Common myeloid progenitor, CD34-positive (primary cell): ENCODE data around the gene ACKR2.
A peak's percentile ranks its signal among the peaks of the same experiment; 100 is the strongest.

ENCODE experiments used
- CTCF ChIA-PET: fragments of 350-600 bp; sonication (Branson Sonifier 250); formaldehyde crosslinking; loops from one replicate; lab custom pipeline; 2021; ENCODE audit warnings: antibody characterized with exemption; lab: Charles Lee
- POLR2A ChIA-PET: fragments of 350-600 bp; sonication (Branson Sonifier 250); formaldehyde crosslinking; loops from one replicate; lab custom pipeline; 2021; ENCODE audit warnings: antibody characterized with exemption; lab: Charles Lee
- DNase-seq, 3 donors: peaks; one replicate each; pipeline versions ENCODE4 v3.0.0 to v3.0.0-alpha.2; 2013
- H3K27ac ChIP-seq, 2 experiments: 1 replicate in 1 of 2; 2 replicates in 1 of 2; pipeline ENCODE4 v1.7.0; 2013; ENCODE audit warnings: inconsistent platforms in 2 of 2, low read length in 2 of 2, mild to moderate bottlenecking in 2 of 2, low read depth in 1 of 2, moderate library complexity in 1 of 2; ENCODE audit not compliant: severe bottlenecking in 2 of 2, insufficient read depth in 1 of 2, poor library complexity in 1 of 2
- H3K27me3 ChIP-seq, 5 experiments: replicated peaks in 2 of 5; 1 replicate in 3 of 5; 2 replicates in 2 of 5; pipeline versions ENCODE4 v1.6.1 to v1.7.0; 2013; ENCODE audit warnings: low read length in 4 of 5, mild to moderate bottlenecking in 2 of 5, moderate library complexity in 2 of 5, inconsistent platforms in 1 of 5; ENCODE audit not compliant: insufficient read depth in 5 of 5, control insufficient read depth in 4 of 5
- H3K36me3 ChIP-seq, 4 experiments: 1 replicate in 2 of 4; 2 replicates in 2 of 4; pipeline versions ENCODE4 v1.6.1 to v1.7.0; 2013; ENCODE audit warnings: low read length in 3 of 4, control low read depth in 1 of 4, mild to moderate bottlenecking in 1 of 4; ENCODE audit not compliant: control insufficient read depth in 4 of 4, insufficient read depth in 4 of 4
- H3K4me1 ChIP-seq, 4 experiments: 1 replicate in 3 of 4; 2 replicates in 1 of 4; pipeline versions ENCODE4 v1.6.1 to v1.7.1; 2013; ENCODE audit warnings: low read length in 3 of 4, mild to moderate bottlenecking in 3 of 4, control low read depth in 1 of 4, inconsistent platforms in 1 of 4, moderate library complexity in 1 of 4; ENCODE audit not compliant: control insufficient read depth in 4 of 4, insufficient read depth in 4 of 4; ENCODE audit errors: control extremely low read depth in 1 of 4
- H3K4me3 ChIP-seq, 7 experiments: 1 replicate in 4 of 7; 2 replicates in 3 of 7; pipeline versions ENCODE4 v1.5.1 to v1.7.0; 2013; ENCODE audit warnings: mild to moderate bottlenecking in 7 of 7, low read length in 6 of 7, moderate library complexity in 6 of 7, inconsistent platforms in 2 of 7, low read depth in 2 of 7, control low read depth in 1 of 7; ENCODE audit not compliant: insufficient read depth in 4 of 7, control insufficient read depth in 1 of 7; ENCODE audit errors: extremely low read depth in 1 of 7
- H3K9me3 ChIP-seq, 5 experiments: 1 replicate in 4 of 5; 2 replicates in 1 of 5; pipeline versions ENCODE4 v1.6.1 to v1.7.1; 2013; ENCODE audit warnings: low read length in 4 of 5, mild to moderate bottlenecking in 2 of 5, inconsistent platforms in 1 of 5, low read depth in 1 of 5, moderate library complexity in 1 of 5; ENCODE audit not compliant: control insufficient read depth in 4 of 5, insufficient read depth in 2 of 5; ENCODE audit errors: control extremely low read depth in 1 of 5
- WGBS: methylation state at CpG from one replicate; pipeline ENCODE4 v1.1.5; 2013; ENCODE audit not compliant: insufficient coverage; 5-methylcytosine and 5-hydroxymethylcytosine counted together

Gene ACKR2

DNA sequence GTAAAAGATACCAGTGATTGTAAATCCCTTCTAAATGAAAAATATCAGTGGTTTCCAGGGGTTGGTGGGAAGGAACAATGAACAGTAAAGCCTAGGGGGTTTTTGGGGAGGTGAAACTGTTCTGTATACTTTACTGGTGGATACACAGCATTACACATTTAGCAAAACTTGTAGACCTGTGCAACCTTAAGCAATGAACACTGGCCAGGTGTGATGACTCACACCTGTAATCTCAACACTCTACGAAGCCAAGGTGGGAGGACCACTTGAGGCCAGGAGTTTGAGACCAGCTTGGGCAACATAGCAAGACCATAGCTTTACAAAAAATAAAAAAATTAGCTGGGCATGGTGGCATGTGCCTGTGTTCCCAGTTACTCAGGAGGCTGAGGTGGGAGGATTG, 38.0 kb upstream of the ACKR2 start:
- WGBS = 100% methylated on average over 1 of the region's 1 CpG
- CTCF ChIA-PET = interaction anchor here (1.0 to 2.5 kb wide), 2 partner anchors 14 to 16 kb away, joined by 3 to 11 read pairs; no protein-coding TSS in a partner anchor
- POLR2A ChIA-PET = no interaction called here

GRCh38 chr3:42772670-42773408, 36.4 kb upstream of the ACKR2 start, which contains the start of gene CCDC13:
TSS of gene CCDC13 (minus strand) at chr3:42773253. CDS start at chr3:42758345, 14,908 bp downstream.
- H3K27me3 ChIP-seq = no peaks in the 10 kb centered on the region
- H3K4me1 ChIP-seq = peaks cover 2 to 12% (median 9%) of the 10 kb centered on the region in 4 experiments
- CTCF ChIA-PET = no interaction called here
- H3K4me3 ChIP-seq = peak within 1 kb of the TSS; percentile 40 to 90 (median 71)
- DNase-seq = peak; percentile 95 to 98 (median 97)
- WGBS = 0% methylated on average over 60 of the region's 63 CpGs
- POLR2A ChIA-PET = interaction anchor here (0.5 kb wide), 1 partner anchor 194 kb away, joined by 3 read pairs; no protein-coding TSS in a partner anchor
- peak within 1 kb of the TSS; percentile 46 to 69 for H3K27ac ChIP-seq
- H3K36me3 ChIP-seq = no peaks in the 10 kb centered on the region
- no peaks in the 10 kb centered on the region for H3K9me3 ChIP-seq

More for the DNA sequence above, 38.0 kb upstream of the ACKR2 start:
- H3K27ac ChIP-seq = no peak overlapping the region
- no peaks in the 10 kb centered on the region for H3K27me3 ChIP-seq
- no peak for DNase-seq
- H3K36me3 ChIP-seq = no peaks in the 10 kb centered on the region
- peaks cover 2 to 12% (median 9%) of the 10 kb centered on the region in 4 experiments for H3K4me1 ChIP-seq
- H3K9me3 ChIP-seq = no peaks in the 10 kb centered on the region
- no peak overlapping the region for H3K4me3 ChIP-seq

DNA sequence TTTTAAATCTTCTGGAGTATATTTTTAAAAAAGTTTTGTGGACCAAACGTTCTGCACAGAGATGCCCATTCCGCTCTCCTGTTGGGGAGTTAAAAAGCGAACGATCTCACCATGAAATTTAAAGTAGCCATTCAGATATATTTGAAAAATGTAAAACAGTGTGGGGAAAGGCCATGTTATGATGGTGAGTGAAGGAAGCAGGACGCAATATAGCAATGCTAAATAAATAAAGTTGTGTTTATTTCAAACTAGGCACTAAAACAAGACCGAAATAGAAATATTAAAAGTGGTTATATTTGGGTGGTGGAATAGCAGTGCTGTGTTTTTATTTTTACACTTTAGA, 35.9 kb upstream of the ACKR2 start:
- no peaks in the 10 kb centered on the region for H3K36me3 ChIP-seq
- DNase-seq = no peak
- H3K4me1 ChIP-seq = peaks cover 2 to 12% (median 9%) of the 10 kb centered on the region in 4 experiments
- ChIA-PET CTCF (interaction anchor here (1.1 to 1.7 kb wide), 2 partner anchors 55 to 67 kb away, joined by 4 to 5 read pairs; no protein-coding TSS in a partner anchor), POLR2A (interaction anchor here (0.5 kb wide), 1 partner anchor 195 kb away, joined by 3 read pairs; no protein-coding TSS in a partner anchor)
- 0% methylated on average over 2 of the region's 6 CpGs for WGBS
- peak overlapping the region; percentile 40 to 90 (median 71) for H3K4me3 ChIP-seq
- H3K27me3 ChIP-seq = no peaks in the 10 kb centered on the region
- peak overlapping the region; percentile 40 to 69 for H3K27ac ChIP-seq
- H3K9me3 ChIP-seq = no peaks in the 10 kb centered on the region

DNA sequence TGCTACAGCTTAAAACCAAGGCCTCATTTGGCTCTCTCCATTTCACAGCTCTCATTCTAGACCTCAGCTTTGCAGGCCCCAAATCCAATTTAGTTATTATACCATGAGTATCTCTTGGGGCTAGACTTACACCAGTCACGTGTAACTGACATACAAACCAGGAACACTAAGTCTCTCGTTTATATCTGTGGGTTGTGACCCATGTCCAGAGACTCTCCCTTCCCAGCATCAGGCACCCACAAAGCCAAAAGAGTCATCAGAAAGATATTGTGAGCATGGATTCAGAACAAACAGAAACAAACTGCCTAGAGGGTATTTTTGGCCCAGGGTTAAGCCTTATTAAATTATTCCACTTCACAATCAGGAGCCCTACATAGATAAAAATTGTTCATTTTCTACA, 30.6 kb upstream of the ACKR2 start:
- 93% methylated on average over 2 of the region's 2 CpGs for whole genome bisulfite sequencing
- POLR2A ChIA-PET = no interaction called here
- H3K9me3 ChIP-seq = no peaks in the 10 kb centered on the region
- peaks cover 0 to 6% (median 3%) of the 10 kb centered on the region in 4 experiments for H3K36me3 ChIP-seq
- CTCF ChIA-PET = interaction anchor here (0.9 to 4.6 kb wide), 13 partner anchors 23 to 104 kb away, joined by 3 to 38 read pairs (median 7); partner anchors contain the start of gene ACKR2
- no peak overlapping the region for H3K27ac ChIP-seq
- H3K4me1 ChIP-seq = peaks cover 0 to 2% (median under 1%) of the 10 kb centered on the region in 4 experiments
- no peak for DNase-seq
- no peaks in the 10 kb centered on the region for H3K27me3 ChIP-seq
- H3K4me3 ChIP-seq = no peak overlapping the region

DNA sequence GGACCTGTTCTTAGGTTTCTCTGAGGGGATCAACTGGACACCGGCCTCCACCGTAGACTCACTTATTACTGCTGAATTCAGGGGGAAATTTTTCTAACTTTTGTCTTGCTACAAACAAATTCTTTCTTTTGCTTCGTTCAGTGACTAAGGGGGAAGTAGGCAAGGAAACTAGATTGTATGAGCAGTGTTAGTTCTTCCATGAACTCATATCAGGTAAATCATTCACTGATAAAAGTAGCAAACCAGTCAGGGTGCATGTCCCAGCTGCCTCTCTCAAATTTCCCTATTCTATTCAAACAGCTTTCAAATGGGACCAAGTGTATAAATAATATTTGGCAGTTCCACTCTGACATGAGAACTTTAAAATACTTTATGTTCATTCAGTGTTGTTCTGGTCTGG, 28.8 kb upstream of the ACKR2 start:
- WGBS = 90% methylated on average over 2 of the region's 3 CpGs
- POLR2A ChIA-PET = no interaction called here
- Histone ChIP-seq H3K27me3 (no peaks in the 10 kb centered on the region), H3K4me1 (no peaks in the 10 kb centered on the region), H3K4me3 (no peak overlapping the region), H3K36me3 (peaks cover 0 to 8% (median 4%) of the 10 kb centered on the region in 4 experiments), H3K9me3 (no peaks in the 10 kb centered on the region), H3K27ac (no peak overlapping the region)
- no peak for DNase-seq
- CTCF ChIA-PET = interaction anchor here (0.6 to 4.6 kb wide), 21 partner anchors 10 to 107 kb away, joined by 3 to 38 read pairs (median 4); no protein-coding TSS in a partner anchor

GRCh38 chr3:42780892-42781700, 28.1 kb upstream of the ACKR2 start:
- H3K27ac ChIP-seq = no peak overlapping the region
- H3K4me1 ChIP-seq = no peaks in the 10 kb centered on the region
- no peaks in the 10 kb centered on the region for H3K9me3 ChIP-seq
- WGBS = 56% methylated on average over 6 of the region's 11 CpGs
- POLR2A ChIA-PET = no interaction called here
- no peak overlapping the region for H3K4me3 ChIP-seq
- H3K27me3 ChIP-seq = no peaks in the 10 kb centered on the region
- peak; percentile 83 to 93 (median 86) for DNase-seq
- peaks cover 2 to 8% (median 4%) of the 10 kb centered on the region in 4 experiments for H3K36me3 ChIP-seq
- CTCF ChIA-PET = interaction anchor here (1.0 to 4.6 kb wide), 11 partner anchors 13 to 101 kb away, joined by 3 to 38 read pairs (median 5); partner anchors contain the start of gene HIGD1A
